Stimulated activated CD4-positive, alpha-beta T cell treated with anti-CD3 and anti-CD28 coated beads, TNF-alpha, amount 100 ng/mL, for 4 hours (primary cell): Measurements from ENCODE around the gene NUP188.

Experiments used
- DNase-seq, 3 experiments: peaks; one replicate each; pipeline ENCODE4 v3.0.0-alpha.2; 2020; ENCODE audit warnings: low read depth in 3 of 3

Gene NUP188

GRCh38 chr9:129005336-129005997, 58.0 kb downstream of the NUP188 start:
- no peak for DNase-seq

DNA sequence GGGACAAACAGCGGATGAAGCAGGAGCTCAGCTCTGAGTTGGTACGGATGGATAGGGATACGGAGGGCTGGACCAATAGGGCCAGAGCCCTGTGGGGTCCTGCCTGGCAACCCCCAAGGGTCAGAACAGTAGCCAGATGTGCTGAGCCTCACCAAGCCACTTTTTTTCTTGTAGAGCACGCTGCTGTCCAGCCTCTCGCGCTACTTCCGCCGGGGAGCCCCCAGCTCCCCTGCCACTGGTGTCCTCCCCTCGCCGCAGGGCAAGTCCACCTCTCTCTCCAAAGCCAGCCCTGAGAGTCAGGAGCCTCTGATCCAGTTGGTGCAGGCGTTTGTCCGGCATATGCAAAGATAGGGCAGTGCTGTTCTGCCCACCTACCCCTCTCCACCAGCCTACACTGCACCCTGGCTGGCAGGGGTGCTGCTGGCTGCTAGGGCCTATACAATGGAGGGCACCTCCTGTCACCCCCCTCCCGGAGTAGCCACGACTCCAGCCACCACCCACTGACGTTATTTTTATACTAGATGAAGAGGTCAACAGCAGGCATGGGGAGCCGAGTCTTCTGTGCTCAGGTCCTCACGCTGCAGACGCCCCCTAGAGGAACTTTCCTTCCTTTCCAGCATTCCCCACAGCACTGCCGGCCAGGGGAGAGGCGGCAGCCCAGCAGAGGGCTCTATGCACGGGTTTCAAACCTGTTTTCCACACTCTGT, 59.0 kb downstream of the NUP188 start:
- DNase-seq = peak in 2 of 3 experiments; percentile 18 to 30

- DNase-seq = no peak
Observed at GRCh38 chr9:129007035-129007765, 59.7 kb downstream of the NUP188 start.

DNA sequence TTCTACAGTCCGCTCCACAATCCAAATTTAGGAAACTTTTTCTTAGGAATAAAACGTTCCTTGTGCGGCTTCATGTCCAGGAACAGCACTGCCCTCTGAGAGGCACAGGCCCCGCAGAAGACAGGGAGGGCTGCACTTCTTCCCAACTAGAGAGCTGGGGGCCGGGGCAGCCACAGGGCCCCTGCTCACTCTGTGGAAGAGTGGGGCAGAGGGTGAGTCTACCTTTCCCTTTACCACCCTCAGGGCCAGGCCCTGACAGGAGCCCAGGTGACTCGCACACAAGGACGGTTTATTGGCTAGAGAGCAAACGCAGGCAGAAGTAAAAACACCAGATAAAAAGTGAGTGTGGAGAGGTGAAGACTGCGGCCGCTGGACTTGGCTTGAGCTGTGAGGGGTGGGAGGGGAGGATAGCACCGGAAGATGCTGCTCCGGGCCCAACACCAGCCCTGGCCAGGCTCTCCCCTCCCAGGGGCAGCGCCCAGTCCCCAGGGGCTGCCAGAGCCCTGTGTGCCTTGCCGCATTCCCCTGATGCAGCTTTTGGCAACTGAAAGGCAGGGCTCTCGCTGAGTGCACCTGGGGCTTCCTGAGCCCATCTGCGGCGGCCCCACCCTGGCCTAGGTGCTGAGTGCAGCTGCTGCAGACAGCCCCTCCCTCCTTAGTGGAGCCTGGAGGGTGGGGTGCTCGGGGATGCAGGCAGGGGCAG, 60.4 kb downstream of the NUP188 start:
- DNase-seq = no peak

DNA sequence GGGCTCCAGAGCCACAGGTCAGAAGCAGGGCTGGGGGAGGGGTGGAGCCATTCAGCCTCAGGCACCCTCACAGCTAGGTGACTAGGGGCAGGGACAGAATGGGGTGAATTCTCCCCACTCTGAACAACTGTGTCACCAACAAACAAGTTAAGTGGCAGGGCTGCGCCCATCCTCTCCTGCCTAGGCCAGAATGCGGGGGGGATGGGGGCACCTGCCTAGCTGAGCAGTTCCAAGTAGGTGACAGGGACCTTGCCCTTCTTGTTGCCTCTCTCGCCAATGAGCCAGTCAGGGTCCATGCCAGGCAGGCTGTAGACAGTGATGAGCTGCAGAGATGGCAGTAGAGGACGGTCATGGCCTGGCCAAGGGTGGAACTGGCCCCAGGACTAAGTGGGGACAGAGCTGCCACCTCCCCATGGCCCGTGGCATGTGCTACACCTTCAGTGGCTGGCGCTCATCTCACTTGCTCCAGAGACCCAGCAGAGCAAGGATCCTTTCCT, 61.0 kb downstream of the NUP188 start:
- DNase-seq = no peak

DNA sequence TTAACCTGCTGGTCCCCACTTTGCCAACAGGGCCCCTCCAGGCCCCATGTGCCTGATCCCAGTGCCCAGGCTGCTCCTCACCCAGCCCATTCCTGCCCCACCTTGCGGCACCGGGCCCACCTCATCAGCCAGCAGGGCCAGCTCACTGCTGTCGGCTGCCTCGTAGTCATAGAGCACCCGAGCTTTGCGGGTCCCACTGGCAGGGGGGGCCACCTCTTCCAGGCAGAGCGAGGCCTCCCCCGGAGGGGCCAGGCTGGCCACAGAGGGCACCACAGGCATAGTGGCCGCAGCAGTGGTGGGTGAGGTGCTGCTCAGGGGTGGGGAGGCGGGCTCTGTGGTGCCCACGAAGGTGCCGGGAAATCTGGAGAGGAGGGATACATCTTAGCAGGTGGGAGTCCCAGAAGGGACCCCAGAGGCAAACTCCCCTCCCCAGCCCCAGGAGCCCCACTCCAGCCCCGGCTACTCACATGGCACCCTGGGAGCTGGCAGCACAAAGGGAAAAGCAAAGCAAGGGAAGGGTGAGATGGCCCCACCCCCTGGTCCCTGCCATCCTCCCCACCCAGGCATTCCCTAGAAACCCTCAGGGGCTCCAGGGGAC, 61.6 kb downstream of the NUP188 start:
- DNase-seq = no peak

DNA sequence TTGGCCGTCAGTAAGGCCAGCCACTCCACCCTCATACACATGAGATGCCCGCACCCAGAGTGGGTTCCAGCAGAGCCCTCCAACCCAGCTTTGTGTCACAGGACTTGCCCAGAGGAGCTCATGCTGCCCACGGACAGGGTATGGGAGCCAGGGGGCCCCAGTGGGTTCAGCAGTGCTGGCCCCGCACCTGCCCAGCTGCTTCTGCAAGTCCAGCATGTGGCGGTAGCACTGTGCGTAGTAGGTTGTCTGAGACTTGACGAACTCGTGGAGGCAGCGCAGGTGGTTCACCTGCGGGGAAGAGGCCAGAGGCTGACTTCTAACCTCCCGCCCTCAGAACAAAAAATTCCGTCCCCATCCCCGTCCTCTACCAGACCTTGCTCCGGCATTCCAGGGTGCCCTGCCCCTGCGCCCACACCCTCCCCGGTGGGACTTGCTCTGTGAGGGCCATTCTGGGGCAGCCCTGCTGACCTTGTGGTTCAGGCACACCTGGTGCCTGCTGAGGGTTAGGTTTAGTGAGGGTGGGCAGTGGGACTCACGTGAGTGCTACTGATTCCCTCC, 62.2 kb downstream of the NUP188 start:
- no peak for DNase-seq

GRCh38 chr9:129010267-129010975, 62.9 kb downstream of the NUP188 start:
- no peak for DNase-seq

DNA sequence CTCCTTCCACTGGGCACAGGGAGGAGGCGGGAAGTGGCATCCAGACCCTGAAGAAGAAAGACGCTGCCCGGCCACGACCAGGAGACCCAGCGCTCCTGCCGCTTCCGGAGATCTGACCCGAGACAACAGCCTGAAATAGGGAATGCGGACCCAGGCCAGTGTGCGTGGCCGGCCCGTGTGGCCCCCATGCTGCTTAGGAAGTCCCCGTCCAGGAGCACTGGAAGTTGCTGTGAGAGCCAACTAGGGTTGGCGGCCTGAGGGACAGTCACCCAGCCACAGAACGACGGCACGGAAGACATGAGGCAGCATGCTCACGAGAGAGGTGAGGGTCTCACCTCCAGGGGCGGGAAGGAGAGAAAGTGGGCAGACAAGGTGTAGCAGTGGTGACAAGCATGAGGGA, 63.7 kb downstream of the NUP188 start:
- DNase-seq = no peak

DNA sequence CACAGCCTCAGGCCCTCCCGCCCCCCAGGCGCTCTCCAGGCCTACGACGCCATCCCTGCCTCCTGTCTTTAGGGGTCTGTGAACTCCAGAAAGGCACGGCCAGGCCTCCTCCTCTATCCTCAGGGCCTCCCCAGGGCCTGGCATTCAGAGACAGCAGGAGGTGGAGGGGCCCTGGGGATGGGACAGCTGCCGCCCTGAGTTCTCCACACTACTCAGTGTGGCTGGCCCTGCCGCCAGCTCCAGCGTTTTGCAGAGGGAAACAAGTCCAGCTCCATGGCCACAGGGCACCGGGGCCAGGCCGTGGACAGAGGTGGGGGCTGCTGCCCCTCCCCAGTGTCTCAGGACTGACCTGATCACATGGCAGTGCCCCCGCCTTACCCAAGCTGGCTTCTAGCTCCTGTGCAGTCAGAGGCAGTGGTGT, 64.3 kb downstream of the NUP188 start:
- no peak for DNase-seq

GRCh38 chr9:129012343-129012742, 64.8 kb downstream of the NUP188 start:
- DNase-seq = no peak

- DNase-seq = no peak
Observed at GRCh38 chr9:129012893-129013448, 65.5 kb downstream of the NUP188 start.

GRCh38 chr9:129013674-129014073, 66.2 kb downstream of the NUP188 start:
- no peak for DNase-seq

GRCh38 chr9:129014124-129014523, 66.6 kb downstream of the NUP188 start:
- DNase-seq = no peak

DNA sequence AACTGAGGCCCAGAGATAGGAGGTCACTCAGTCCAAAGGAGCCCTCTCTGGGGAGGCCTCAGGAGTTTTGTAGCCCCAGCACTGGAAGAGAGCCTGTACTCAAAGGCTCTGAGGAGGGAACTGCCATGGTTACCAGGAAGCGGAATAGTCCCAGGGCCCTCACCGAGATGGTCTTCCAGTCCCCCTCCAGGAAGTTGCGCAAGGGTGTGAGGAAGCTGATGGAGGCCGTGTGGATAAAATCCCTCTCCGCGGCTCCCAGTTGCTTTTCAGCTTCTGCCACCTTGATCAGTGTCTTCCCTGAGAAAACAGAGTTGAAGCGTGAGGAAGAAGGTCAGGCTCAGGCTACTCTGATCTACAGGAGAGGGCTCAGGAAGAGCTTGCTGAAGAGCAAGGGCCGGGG, 67.1 kb downstream of the NUP188 start:
- no peak for DNase-seq

DNA sequence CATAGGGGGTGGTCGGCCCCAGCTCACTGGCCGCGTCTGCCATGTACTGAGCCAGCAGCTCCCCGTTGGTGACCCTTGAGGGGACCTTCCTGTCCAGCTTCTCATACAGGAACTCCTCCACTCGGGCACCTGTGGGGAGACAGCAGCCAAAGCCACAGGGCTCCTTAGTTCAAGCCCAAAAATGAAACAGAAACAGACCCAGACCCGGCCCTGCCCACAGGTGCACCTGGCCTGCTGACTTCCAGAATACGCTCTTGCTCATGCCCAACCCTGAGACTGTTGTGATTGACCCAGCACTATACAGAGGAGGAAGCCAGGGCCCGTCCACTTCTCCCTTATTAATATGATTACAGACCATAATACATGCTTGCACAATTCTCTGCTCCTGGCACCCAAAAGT, 73.6 kb downstream of the NUP188 start:
- no peak for DNase-seq

- DNase-seq = no peak
Observed at GRCh38 chr9:129022037-129022436, 74.5 kb downstream of the NUP188 start.

DNA sequence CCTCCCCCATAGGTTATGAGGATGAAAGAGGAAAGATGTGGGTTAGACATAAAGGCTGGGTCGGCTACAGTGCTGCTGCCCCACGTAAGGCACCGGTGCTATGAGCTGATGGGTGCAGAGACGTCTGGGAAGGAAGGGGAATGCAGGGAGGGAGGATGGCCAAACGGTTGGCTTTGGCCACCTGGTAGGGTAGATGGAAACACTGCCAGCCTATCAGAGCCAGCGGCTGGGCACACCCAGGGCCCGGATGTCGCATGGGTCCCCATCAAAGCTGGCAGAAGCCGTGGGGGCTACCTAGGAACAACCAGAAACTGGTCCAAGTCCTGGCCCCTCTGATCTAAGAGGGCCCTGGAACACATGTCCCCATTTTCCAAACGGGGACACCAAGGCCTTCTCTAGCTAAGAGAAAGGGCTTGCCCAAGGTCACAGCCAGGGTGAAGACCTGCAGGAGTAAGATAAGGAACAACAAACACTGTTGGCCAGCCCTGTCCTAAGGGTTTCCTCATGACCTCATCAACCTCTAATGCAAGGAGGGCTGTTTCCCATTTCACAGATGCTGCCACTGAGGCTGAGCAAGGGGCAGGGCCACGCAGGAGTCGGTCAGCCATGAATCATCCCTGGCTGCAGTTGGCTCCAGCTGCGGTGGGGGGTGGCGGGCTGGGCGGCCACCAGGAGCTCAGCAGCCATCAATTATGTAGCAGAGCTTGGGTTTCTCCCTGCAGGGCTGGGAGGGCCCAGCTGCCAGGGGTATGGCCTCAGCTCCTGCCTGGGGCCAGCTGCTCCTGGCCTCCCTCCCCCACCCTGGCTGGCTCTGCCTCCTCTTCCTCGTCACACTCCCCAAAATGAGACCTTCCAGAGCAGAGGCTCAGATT, 75.8 kb downstream of the NUP188 start:
- DNase-seq = no peak

DNA sequence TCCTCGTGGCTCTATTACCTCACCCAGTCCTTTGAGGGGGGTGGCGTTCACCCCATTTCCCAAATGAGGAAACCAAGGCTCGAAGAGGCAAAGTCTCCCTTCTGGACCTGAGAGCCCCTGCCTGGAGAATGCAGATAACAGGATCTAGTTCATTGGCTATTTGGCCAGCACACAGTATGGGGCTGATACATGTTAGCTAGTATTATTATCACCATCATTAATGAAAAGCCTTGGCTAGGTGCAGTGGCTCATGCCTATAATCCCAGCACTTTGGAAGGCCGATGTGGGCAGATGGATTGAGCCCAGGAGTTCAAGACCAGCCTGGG, 76.4 kb downstream of the NUP188 start:
- no peak for DNase-seq
